DND-41 (cell line): Measurements from ENCODE around the gene FAM217B.

Source experiments
- ATAC-seq: fragments of 200-7000 bp; cut with Tn5 transposase; 3 replicates; pipeline ENCODE4 v1.9.1; 2021; ENCODE audit warnings: low read depth; ENCODE audit not compliant: insufficient read depth
- DNase-seq: peaks from one replicate; pipeline ENCODE4 v3.0.0-alpha.2; 2020
- H2AFZ ChIP-seq: 2 replicates; pipeline ENCODE4 v1.6.0; 2012; ENCODE audit warnings: low read depth, low read length
- H3K27ac ChIP-seq: 2 replicates; pipeline ENCODE4 v1.5.1; 2012; ENCODE audit warnings: low read length, inconsistent platforms
- H3K27me3 ChIP-seq: fragments of 200-600 bp; sonication (generic); 2 replicates; pipeline ENCODE4 v1.6.0; 2012; ENCODE audit warnings: low read length, mild to moderate bottlenecking, inconsistent platforms; ENCODE audit not compliant: insufficient read depth, poor library complexity
- H3K36me3 ChIP-seq: 2 replicates; pipeline ENCODE4 v1.5.1; 2012; ENCODE audit warnings: low read length, inconsistent platforms; ENCODE audit not compliant: insufficient read depth
- H3K4me1 ChIP-seq: 2 replicates; pipeline ENCODE4 v1.5.1; 2012; ENCODE audit warnings: mild to moderate bottlenecking, low read length; ENCODE audit not compliant: insufficient read depth
- H3K4me2 ChIP-seq: 2 replicates; pipeline ENCODE4 v1.6.0; 2012; ENCODE audit warnings: mild to moderate bottlenecking, moderate library complexity, low read length, inconsistent platforms; ENCODE audit not compliant: insufficient read depth
- H3K4me3 ChIP-seq, 2 experiments: fragments of 200-600 bp in 1 of 2; shearing (Covaris generic) in 1 of 2; 2 replicates each; pipeline ENCODE4 v1.5.1; 2012 to 2016; ENCODE audit warnings: inconsistent platforms in 2 of 2, low read length in 2 of 2, mild to moderate bottlenecking in 2 of 2, low read depth in 1 of 2, moderate library complexity in 1 of 2
- H3K79me2 ChIP-seq: 2 replicates; pipeline ENCODE4 v1.6.0; 2012; ENCODE audit warnings: low read length, inconsistent platforms; ENCODE audit not compliant: insufficient read depth
- H3K9ac ChIP-seq: 2 replicates; pipeline ENCODE4 v1.6.0; 2012; ENCODE audit warnings: low read depth, mild to moderate bottlenecking, inconsistent platforms, low read length, moderate library complexity
- H3K9me3 ChIP-seq: 2 replicates; pipeline ENCODE4 v1.5.1; 2012; ENCODE audit warnings: low read length, moderate library complexity, mild to moderate bottlenecking, inconsistent platforms; ENCODE audit not compliant: insufficient read depth, severe bottlenecking
- H4K20me1 ChIP-seq: 2 replicates; pipeline ENCODE4 v1.6.0; 2012; ENCODE audit warnings: low read length; ENCODE audit not compliant: insufficient read depth
- EZH2 ChIP-seq: IDR thresholded peaks from 3 replicates; pipeline ENCODE4 v1.6.1; 2012; ENCODE audit warnings: borderline replicate concordance, low read depth, mild to moderate bottlenecking, moderate library complexity, low read length, inconsistent platforms; ENCODE audit not compliant: severe bottlenecking
- TF ChIP-seq, protein P1 (sequence below): IDR thresholded peaks from 2 replicates; pipeline ENCODE4 v1.5.1; 2012; ENCODE audit warnings: borderline replicate concordance, low read length, moderate library complexity, mild to moderate bottlenecking; ENCODE audit not compliant: poor library complexity, severe bottlenecking; ENCODE audit errors: extremely low read depth

FAM217B gene

DNA sequence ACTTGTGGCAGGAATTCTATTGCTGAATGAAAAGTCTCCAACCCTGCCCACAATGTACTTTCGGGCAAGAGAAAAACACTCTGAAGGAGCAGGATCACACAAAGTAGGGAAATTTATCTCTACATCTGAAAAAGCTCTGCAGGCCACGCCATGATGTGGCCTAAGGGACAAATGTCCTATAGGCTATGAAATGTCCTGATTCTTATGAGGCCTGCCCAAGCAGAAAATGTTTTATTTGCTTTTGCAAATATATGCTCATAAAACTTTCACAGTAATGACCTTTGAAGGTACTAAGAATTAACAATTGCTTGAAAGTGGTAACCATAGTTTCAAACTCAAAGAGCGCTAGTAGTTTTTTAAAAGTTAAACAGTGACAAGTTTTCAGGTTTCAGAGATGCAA lies 37.7 kb upstream of the FAM217B start:
- Histone ChIP-seq H3K79me2 (no peaks in the 10 kb centered on the region), H3K9ac (no peak overlapping the region), H3K4me1 (no peaks in the 10 kb centered on the region), H3K4me2 (no peak overlapping the region), H4K20me1 (no peaks in the 10 kb centered on the region), H3K36me3 (no peaks in the 10 kb centered on the region), H3K9me3 (no peaks in the 10 kb centered on the region), H3K27ac (no peak overlapping the region), H3K4me3 (no peak overlapping the region), H2AFZ (no peak overlapping the region), H3K27me3 (peaks cover 39% of the 10 kb centered on the region)
- TF ChIP-seq, protein P1, sequence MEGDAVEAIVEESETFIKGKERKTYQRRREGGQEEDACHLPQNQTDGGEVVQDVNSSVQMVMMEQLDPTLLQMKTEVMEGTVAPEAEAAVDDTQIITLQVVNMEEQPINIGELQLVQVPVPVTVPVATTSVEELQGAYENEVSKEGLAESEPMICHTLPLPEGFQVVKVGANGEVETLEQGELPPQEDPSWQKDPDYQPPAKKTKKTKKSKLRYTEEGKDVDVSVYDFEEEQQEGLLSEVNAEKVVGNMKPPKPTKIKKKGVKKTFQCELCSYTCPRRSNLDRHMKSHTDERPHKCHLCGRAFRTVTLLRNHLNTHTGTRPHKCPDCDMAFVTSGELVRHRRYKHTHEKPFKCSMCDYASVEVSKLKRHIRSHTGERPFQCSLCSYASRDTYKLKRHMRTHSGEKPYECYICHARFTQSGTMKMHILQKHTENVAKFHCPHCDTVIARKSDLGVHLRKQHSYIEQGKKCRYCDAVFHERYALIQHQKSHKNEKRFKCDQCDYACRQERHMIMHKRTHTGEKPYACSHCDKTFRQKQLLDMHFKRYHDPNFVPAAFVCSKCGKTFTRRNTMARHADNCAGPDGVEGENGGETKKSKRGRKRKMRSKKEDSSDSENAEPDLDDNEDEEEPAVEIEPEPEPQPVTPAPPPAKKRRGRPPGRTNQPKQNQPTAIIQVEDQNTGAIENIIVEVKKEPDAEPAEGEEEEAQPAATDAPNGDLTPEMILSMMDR: no peak
- no peak for TF ChIP-seq EZH2
- DNase-seq (no peak), ATAC-seq (no peak)

DNA sequence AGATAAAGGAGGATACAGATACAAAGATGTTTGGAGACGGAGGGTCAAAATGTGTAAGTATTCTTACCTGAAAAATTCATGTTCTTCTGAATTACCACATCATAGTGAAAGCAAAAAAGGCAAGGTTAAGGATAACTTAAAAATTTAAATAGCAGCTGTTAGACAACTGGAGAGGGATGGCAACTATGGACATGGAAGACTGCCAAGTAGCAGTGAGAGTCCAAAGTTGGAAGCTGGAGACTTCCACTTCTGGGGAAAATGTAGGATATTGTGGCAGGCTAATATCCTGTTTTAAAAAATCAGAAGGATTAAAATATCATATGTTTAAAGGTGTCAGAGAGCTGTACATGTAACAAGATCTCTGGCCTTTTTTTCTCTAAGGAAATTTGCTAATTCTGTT lies 36.6 kb upstream of the FAM217B start:
- Histone ChIP-seq H3K4me1 (no peaks in the 10 kb centered on the region), H3K27ac (no peak overlapping the region), H3K9ac (no peak overlapping the region), H3K36me3 (no peaks in the 10 kb centered on the region), H4K20me1 (no peaks in the 10 kb centered on the region), H3K27me3 (peaks cover 44% of the 10 kb centered on the region), H3K4me3 (no peak overlapping the region), H3K79me2 (no peaks in the 10 kb centered on the region), H3K9me3 (no peaks in the 10 kb centered on the region), H3K4me2 (no peak overlapping the region), H2AFZ (no peak overlapping the region)
- TF ChIP-seq, protein P1: no peak
- TF ChIP-seq EZH2: no peak
- DNase-seq: no peak
- no peak for ATAC-seq

DNA sequence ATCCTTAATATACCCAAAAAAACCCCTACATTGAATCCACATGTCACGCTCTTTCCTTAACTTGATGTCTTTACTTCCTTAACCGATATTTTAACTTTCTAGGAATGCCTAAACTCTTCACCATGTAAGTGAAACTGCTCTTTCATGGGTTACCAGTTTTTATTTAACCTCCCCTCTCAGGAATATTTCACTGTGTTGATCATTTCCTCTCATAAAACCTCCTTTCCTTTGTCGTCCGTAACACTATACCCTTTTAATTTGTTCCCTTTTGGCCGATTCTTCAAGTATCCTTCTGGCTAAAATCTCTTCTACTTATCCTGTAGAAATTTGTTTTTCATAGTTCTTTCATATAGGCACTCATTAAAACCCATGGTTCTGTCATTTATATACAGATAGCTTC lies 31.3 kb upstream of the FAM217B start:
- H3K27me3 ChIP-seq: peaks cover 42% of the 10 kb centered on the region
- H3K4me2 ChIP-seq: no peak overlapping the region
- no peaks in the 10 kb centered on the region for H3K9me3 ChIP-seq
- no peak overlapping the region for H3K27ac ChIP-seq
- H3K4me1 ChIP-seq: no peaks in the 10 kb centered on the region
- no peak overlapping the region for H3K4me3 ChIP-seq
- no peaks in the 10 kb centered on the region for H3K36me3 ChIP-seq
- DNase-seq: no peak
- no peak for ATAC-seq
- H2AFZ ChIP-seq: no peak overlapping the region
- H4K20me1 ChIP-seq: no peaks in the 10 kb centered on the region
- TF ChIP-seq EZH2: no peak
- H3K79me2 ChIP-seq: no peaks in the 10 kb centered on the region
- no peak overlapping the region for H3K9ac ChIP-seq

DNA sequence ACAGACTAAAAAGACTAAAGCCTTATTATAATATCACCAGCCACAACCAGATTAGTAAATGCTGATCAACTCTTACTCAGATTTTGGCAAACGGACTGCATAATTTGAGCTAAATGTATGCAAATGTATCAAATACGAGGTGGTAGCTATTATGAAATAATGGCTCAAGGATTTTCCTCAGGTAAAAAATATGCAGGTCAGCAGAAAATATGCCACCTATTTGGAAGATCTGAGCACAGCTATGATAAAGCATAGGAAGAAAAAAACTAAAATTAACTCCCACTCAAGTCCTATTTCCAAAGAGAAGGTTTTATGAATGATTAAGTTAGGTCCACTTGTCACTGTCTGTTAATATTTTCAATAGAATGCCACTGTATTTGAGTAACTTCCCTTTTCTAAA lies 29.1 kb upstream of the FAM217B start:
- Histone ChIP-seq H2AFZ (no peak overlapping the region), H3K79me2 (no peaks in the 10 kb centered on the region), H3K9me3 (no peaks in the 10 kb centered on the region), H3K36me3 (no peaks in the 10 kb centered on the region), H3K27me3 (peaks cover 36% of the 10 kb centered on the region), H3K4me3 (no peak overlapping the region), H4K20me1 (no peaks in the 10 kb centered on the region), H3K4me1 (no peaks in the 10 kb centered on the region), H3K4me2 (no peak overlapping the region), H3K9ac (no peak overlapping the region), H3K27ac (no peak overlapping the region)
- DNase-seq (no peak), ATAC-seq (no peak)
- TF ChIP-seq EZH2: no peak
- TF ChIP-seq, protein P1: no peak
